Sigmoid colon (tissue), 4 donors: ENCODE measurements around the gene IYD.

Experiments used
- POLR2A ChIP-seq, 2 donors: fragments of 450-650 bp; IDR thresholded peaks; one replicate each; pipeline ENCODE4 v1.6.1; 2016; ENCODE audit warnings: antibody characterized with exemption in 2 of 2, mild to moderate bottlenecking in 2 of 2, moderate library complexity in 2 of 2
- POLR2AphosphoS5 ChIP-seq, 4 donors: sonication (generic); formaldehyde crosslinking; IDR thresholded peaks; one replicate each; pipeline ENCODE4 v1.6.1; 2017; ENCODE audit warnings: antibody characterized with exemption in 4 of 4

DNA sequence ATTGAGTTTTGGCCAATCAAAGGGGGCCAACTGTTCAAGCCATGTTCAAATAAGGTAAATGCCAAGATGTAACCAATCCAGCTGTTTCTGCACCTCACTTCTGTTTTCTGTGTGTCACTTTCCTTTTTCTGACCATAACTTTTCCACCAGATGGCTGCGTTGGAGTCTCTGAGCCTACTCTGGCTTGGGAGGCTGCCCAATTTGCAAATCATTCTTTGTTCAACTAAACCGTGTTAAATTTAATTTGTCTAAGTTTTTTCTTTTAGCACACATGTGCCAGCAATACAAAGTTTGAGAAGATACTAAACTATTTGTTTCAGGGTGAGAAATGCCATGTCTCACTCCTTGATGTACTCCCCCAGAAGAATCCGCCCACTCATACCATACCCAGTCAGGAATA is 52.1 kb downstream of the IYD start:
- TF ChIP-seq POLR2A (IDR thresholded peaks at IDR 0.05), result no peak
- no peak for TF ChIP-seq POLR2AphosphoS5 (IDR thresholded peaks at IDR 0.05)
